ENCODE measurements around the gene MACROH2A1. TPM values are rescaled to one million over a fixed set of nuclear protein-coding genes. Genes with fewer than 3 reads are reported as not detected.

Gene MACROH2A1
- total RNA-seq, 1 donor from 2014 or later: 181 TPM

DNA sequence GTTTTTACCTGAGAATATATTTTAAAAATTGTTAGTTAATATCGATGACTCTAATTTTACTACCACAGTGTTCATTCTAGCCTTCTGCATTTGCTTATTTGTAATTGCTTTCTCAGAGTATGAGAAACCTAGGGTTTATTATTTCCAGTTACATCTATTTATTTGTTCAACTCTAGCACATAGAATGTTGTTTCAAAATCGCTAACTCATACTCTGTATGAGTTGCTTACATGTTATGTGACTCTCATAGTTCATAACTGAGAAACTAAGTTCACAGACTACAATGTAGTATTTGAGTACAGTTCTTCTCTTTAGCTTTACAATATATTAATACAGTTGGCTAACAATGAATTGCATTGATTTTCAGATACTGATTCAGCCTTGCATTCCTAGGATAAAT, 103.2 kb downstream of the MACROH2A1 start:
- Mint-ChIP-seq H3K4me3 (ENCODE audit: unreplicated experiment) (no peak overlapping the region), H3K4me1 (ENCODE audit: unreplicated experiment) (no peaks in the 10 kb centered on the region), H3K36me3 (ENCODE audit: low read depth, unreplicated experiment) (no peaks in the 10 kb centered on the region), H3K9me3 (ENCODE audit: unreplicated experiment) (no peaks in the 10 kb centered on the region), H3K27me3 (ENCODE audit: unreplicated experiment) (no peaks in the 10 kb centered on the region), H3K27ac (ENCODE audit: unreplicated experiment) (no peak overlapping the region)
- TF ChIP-seq, protein P1, sequence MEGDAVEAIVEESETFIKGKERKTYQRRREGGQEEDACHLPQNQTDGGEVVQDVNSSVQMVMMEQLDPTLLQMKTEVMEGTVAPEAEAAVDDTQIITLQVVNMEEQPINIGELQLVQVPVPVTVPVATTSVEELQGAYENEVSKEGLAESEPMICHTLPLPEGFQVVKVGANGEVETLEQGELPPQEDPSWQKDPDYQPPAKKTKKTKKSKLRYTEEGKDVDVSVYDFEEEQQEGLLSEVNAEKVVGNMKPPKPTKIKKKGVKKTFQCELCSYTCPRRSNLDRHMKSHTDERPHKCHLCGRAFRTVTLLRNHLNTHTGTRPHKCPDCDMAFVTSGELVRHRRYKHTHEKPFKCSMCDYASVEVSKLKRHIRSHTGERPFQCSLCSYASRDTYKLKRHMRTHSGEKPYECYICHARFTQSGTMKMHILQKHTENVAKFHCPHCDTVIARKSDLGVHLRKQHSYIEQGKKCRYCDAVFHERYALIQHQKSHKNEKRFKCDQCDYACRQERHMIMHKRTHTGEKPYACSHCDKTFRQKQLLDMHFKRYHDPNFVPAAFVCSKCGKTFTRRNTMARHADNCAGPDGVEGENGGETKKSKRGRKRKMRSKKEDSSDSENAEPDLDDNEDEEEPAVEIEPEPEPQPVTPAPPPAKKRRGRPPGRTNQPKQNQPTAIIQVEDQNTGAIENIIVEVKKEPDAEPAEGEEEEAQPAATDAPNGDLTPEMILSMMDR (IDR thresholded peaks at IDR 0.05; ENCODE audit: unreplicated experiment): no peak
- DNase-seq (ENCODE audit: low spot score): no peak

DNA sequence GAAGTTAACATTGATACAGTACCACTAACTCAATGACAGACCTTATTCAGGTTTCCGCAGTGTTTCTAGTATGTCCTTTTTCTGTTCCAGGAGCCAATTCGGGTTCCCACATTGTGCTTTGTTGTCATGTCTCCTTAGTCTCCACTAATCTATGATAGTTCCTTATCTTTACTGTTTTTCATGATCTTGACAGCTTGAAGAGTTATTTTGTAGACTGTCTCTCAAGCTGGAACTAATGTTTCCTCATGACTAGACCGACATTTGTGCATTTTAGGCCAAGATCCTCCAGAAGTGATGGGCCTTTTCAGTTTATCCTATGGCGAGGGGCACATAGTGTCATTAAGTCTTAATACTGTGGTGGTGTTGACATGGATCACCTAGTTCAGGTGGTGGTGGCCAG, 104.2 kb downstream of the MACROH2A1 start:
- Mint-ChIP-seq H3K4me3 (ENCODE audit: unreplicated experiment) (no peak overlapping the region), H3K27ac (ENCODE audit: unreplicated experiment) (no peak overlapping the region), H3K4me1 (ENCODE audit: unreplicated experiment) (no peaks in the 10 kb centered on the region), H3K27me3 (ENCODE audit: unreplicated experiment) (no peaks in the 10 kb centered on the region), H3K9me3 (ENCODE audit: unreplicated experiment) (no peaks in the 10 kb centered on the region), H3K36me3 (ENCODE audit: low read depth, unreplicated experiment) (no peaks in the 10 kb centered on the region)
- no peak for DNase-seq (ENCODE audit: low spot score)
- TF ChIP-seq, protein P1 (IDR thresholded peaks at IDR 0.05; ENCODE audit: unreplicated experiment): no peak

DNA sequence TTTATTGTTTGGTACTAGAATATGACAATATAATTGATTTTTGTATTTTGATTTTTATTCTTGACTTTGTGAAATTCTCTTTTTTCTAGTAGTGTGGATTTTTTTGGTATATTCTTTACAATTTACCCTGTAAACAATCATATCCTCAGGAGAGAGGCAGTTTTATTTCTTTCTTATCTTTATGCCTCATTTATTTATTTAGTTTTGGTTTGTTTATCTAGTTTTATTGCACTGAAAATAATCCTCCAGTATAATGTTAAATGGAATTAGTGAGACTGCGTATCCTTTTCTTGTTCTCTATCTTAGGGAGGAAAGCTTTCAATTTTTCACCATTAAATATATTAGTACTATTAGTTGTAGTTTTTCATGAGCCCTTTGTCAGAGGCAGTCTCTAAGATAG, 109.4 kb downstream of the MACROH2A1 start:
- DNase-seq (ENCODE audit: low spot score): no peak
- Mint-ChIP-seq H3K36me3 (ENCODE audit: low read depth, unreplicated experiment) (no peaks in the 10 kb centered on the region), H3K27me3 (ENCODE audit: unreplicated experiment) (no peaks in the 10 kb centered on the region), H3K9me3 (ENCODE audit: unreplicated experiment) (no peaks in the 10 kb centered on the region), H3K4me1 (ENCODE audit: unreplicated experiment) (no peaks in the 10 kb centered on the region), H3K27ac (ENCODE audit: unreplicated experiment) (no peak overlapping the region), H3K4me3 (ENCODE audit: unreplicated experiment) (no peak overlapping the region)
- TF ChIP-seq, protein P1 (IDR thresholded peaks at IDR 0.05; ENCODE audit: unreplicated experiment): no peak

DNA sequence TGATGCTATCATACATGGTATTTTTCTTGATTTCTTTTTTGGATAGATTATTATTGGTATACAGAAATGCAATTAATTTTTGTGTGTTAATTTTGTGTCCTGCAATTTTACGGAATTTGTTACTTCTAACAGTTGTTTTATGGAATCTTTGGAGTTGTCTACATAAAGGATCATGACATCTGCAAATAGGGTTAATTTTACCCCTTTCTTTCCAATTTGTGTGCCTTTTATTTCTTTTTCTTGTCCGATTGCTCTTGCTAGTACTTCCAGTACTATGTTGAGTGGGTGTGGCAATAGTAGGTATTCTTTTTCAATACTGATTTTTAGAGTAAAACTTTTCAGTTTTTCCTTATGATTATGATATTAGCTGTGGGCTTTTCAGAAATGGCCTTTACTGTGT, 111.5 kb downstream of the MACROH2A1 start:
- Mint-ChIP-seq H3K9me3 (ENCODE audit: unreplicated experiment) (no peaks in the 10 kb centered on the region), H3K4me3 (ENCODE audit: unreplicated experiment) (no peak overlapping the region), H3K27ac (ENCODE audit: unreplicated experiment) (no peak overlapping the region), H3K4me1 (ENCODE audit: unreplicated experiment) (no peaks in the 10 kb centered on the region), H3K27me3 (ENCODE audit: unreplicated experiment) (no peaks in the 10 kb centered on the region), H3K36me3 (ENCODE audit: low read depth, unreplicated experiment) (no peaks in the 10 kb centered on the region)
- no peak for DNase-seq (ENCODE audit: low spot score)
- TF ChIP-seq, protein P1 (IDR thresholded peaks at IDR 0.05; ENCODE audit: unreplicated experiment): no peak

Other genes with a start within 250 kb of the MACROH2A1 start
- gene DCANP1, start 48.1 kb upstream of the MACROH2A1 start, total RNA-seq (ENCODE audit: unreplicated experiment): not detected
- not detected for gene TIFAB, start 53.1 kb upstream of the MACROH2A1 start, total RNA-seq (ENCODE audit: unreplicated experiment)
- gene NEUROG1, start 136.7 kb upstream of the MACROH2A1 start, total RNA-seq (ENCODE audit: unreplicated experiment): not detected
- gene CXCL14, start 179.8 kb upstream of the MACROH2A1 start, total RNA-seq (ENCODE audit: unreplicated experiment): 0.13 TPM

Data from endothelial cell (in vitro differentiated cells).